Hippocampal formation (tissue), 2 donors: ENCODE results near the gene NET1.
A peak's percentile ranks its signal among the peaks of the same experiment; 100 is the strongest.
"Not testable (repeated sequence)": the region's sequence is repeated elsewhere in the genome, so short reads cannot be mapped to it uniquely, and the experiment has no call there.

Experiments used
- DNase-seq, 2 donors: peaks; one replicate each; lab custom pipeline; 2025; lab: John Stamatoyannopoulos, UW

NET1 gene

GRCh38 chr10:5412277-5412941 is at the start of gene NET1:
Gene NET1 (plus strand): TSS chr10:5412557. CDS start chr10:5412693, 136 bp downstream.
- peak; percentile 90 for DNase-seq

GRCh38 chr10:5362873-5363272 is 49.5 kb upstream of the NET1 start:
- DNase-seq = no peak

GRCh38 chr10:5364374-5364773 is 48.0 kb upstream of the NET1 start:
- no peak for DNase-seq

- DNase-seq = no peak
These were observed 47.4 kb upstream of the NET1 start, which contains the start of gene UCN3 for GRCh38 chr10:5364890-5365338. Gene UCN3 (plus strand): TSS chr10:5364966. CDS start chr10:5373721, 8,755 bp downstream.

GRCh38 chr10:5365928-5366327 is 46.4 kb upstream of the NET1 start:
- DNase-seq = no peak

GRCh38 chr10:5369362-5370158 is 42.8 kb upstream of the NET1 start:
- DNase-seq = no peak

- no peak for DNase-seq
These were observed 41.6 kb upstream of the NET1 start for GRCh38 chr10:5370493-5371352.

GRCh38 chr10:5373307-5373706 is 39.0 kb upstream of the NET1 start:
- no peak for DNase-seq

- DNase-seq = no peak
These were observed 38.3 kb upstream of the NET1 start for GRCh38 chr10:5373891-5374611.

GRCh38 chr10:5376450-5376849 is 35.9 kb upstream of the NET1 start:
- DNase-seq = no peak

GRCh38 chr10:5379202-5379601 is 33.2 kb upstream of the NET1 start:
- DNase-seq = not testable (repeated sequence)

GRCh38 chr10:5380395-5380794 is 32.0 kb upstream of the NET1 start:
- DNase-seq = not testable (repeated sequence)

- DNase-seq = no peak
These were observed 31.2 kb upstream of the NET1 start for GRCh38 chr10:5381187-5381586.

- no peak for DNase-seq
These were observed 27.1 kb upstream of the NET1 start for GRCh38 chr10:5385224-5385623.

- DNase-seq = no peak
These were observed 25.2 kb upstream of the NET1 start for GRCh38 chr10:5387169-5387568.

GRCh38 chr10:5390607-5391205 is 21.7 kb upstream of the NET1 start:
- no peak for DNase-seq

- peak in 1 of 2 donors; percentile 0 for DNase-seq
These were observed 20.6 kb upstream of the NET1 start for GRCh38 chr10:5391790-5392189.

- no peak for DNase-seq
These were observed 18.8 kb upstream of the NET1 start for GRCh38 chr10:5393529-5393928.

- DNase-seq = no peak
These were observed 17.2 kb upstream of the NET1 start for GRCh38 chr10:5395168-5395567.

- peak; percentile 36 to 64 for DNase-seq
These were observed 15.6 kb upstream of the NET1 start for GRCh38 chr10:5396556-5397300.
